Effector CD4-positive, alpha-beta T cell (primary cell): ENCODE results near the gene HDC. TPM values are rescaled to one million over a fixed set of nuclear protein-coding genes. Genes with fewer than 3 reads are reported as not detected.

Experiments
- DNase-seq: peaks from one replicate; pipeline ENCODE4 v3.0.0-alpha.2; 2020
- total RNA-seq: gene quantifications from one replicate; lab custom pipeline; 2026; lab: John Stamatoyannopoulos, UW

Gene HDC
- not detected for total RNA-seq

GRCh38 chr15:50265620-50266019 is at the start of gene HDC:
Gene HDC (minus strand): TSS chr15:50265726. CDS start chr15:50265623, 103 bp downstream.
- no peak for DNase-seq

- DNase-seq: no peak
These were observed 47.1 kb upstream of the HDC start for GRCh38 chr15:50312636-50313035.

DNA sequence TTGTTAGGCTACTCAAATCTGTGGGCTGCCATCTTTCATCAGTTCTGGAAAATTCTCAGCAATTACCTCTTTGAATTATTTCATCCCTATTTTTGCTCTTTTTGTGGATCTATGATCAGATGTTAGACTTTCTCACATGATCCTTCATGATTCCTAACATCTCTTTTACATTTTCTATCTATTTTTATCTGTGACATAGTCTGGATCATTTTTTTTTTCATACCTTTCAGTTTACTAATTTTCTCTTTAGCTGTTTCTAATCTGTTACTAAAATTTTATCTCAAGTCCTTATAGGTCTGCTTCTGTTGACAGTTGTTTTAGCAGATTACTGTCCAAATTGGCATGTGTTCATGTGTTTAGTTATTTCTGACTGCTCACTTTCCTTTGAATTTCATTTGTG is 42.3 kb upstream of the HDC start:
- no peak for DNase-seq

- DNase-seq: no peak
These were observed 39.3 kb upstream of the HDC start for GRCh38 chr15:50304836-50305235.

DNA sequence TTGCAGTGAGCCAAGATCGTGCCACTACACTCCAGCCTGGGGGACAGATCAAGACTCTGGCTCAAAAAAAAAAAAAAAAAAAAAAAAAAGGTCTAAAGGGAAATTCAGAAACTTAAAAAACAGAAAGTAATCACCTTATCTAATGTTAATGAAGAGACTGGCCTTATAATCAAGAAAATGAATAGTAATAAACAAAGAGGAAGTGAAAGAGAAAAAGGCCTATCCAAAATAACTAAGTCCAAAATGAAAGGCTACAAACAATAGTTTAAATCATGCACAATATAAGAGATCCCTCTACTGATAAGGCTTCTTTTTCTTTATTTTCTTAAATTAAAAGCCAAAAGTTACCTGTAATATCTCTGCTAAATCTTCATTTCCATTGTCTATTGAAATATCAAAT is 37.1 kb upstream of the HDC start:
- DNase-seq: no peak

DNA sequence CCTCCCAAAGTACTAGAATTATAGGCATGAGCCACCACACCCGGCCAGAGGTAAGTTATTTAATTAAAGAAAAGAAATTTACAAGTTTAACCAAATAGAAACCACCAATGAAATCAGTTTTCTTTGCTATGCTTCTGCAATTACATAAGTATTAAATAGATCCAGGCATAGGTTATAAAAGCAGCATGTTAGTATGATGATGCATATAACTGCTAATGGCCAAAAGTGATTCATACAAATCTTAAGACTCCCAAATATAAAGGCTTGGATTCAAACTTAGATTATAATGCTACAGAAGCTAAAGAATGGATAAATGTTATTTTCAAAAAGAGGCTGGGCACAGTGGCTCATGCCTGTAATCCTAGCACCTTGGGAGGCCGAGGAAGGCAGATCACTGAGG is 32.8 kb upstream of the HDC start:
- DNase-seq: no peak

GRCh38 chr15:50295966-50296365 is 30.4 kb upstream of the HDC start:
- DNase-seq: no peak

DNA sequence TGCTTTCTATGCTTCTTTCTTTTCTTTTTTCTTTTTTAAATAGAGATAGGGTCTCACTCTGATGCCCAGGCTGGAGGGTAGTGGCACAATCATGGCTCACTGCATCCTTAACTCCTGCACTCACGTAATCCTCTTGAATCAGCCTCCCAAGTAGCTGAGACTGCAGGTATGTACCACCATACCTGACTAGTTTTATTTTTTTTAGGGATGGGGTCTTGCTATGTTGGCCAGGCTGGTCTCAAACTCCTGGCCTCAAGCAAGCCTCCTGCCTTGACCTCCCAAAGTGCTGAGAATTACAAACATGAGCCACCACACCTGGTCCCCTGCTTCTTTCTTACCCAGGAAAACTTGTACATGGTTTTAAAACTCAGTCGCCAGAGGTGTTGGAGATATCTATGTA is 24.2 kb upstream of the HDC start:
- no peak for DNase-seq

- DNase-seq: no peak
These were observed 22.0 kb upstream of the HDC start for GRCh38 chr15:50287324-50288116.

DNA sequence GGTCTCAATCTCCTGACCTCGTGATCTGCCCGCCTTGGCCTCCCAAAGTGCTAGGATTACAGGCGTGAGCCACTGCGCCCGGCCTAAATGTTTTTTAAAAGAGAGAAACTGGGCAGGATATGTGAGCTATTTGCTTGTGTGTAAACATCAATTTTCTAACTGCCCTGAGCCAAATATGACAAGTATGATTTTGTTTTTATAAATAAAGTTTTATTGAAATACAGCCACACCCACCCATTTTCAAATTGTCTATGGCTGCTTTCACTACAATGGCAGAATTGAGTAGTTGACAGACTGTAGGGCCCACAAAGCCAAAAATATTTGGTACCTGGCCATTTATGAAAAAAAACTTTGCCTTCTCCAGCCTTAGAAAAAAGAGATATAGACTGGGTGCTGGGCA is 15.9 kb upstream of the HDC start:
- DNase-seq: no peak

DNA sequence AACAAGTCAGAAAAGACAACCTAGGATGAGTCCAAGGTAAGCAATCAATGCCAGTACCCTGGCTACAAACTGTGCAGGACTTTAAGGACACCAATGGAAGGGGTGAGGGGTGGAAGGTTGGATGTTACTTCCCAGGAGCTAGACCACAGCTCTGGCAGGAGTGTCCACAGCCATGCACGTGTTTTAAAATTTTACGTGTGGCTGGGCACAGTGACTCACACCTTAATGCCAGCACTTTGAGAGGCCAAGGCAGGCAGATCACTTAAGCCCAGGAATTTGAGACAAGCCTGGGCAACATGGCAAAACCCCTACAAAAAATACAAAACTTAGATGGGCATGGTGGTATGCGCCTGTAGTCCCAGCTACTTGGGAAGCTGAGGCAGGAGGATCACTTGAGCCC is 14.7 kb upstream of the HDC start:
- DNase-seq: no peak

DNA sequence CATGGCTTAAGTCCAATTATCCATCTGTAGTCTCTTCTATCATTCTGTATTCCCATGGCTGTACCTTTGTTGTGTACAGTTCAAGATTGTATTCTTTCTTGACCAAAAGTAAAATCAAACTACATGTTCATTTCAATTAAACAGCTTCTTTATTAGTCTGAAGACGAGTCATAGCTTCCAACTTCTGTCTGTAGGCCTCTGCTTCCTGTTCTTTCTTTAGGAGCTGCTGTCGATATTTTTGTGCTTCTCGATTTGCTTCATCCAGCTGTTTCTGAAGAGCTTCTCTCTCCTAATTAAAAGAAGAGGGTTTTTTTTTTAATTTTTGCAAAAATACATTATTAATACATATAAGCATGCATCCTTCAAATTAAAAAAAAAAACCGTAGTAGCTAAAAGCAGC is 13.0 kb upstream of the HDC start:
- DNase-seq: no peak

GRCh38 chr15:50277370-50277769 is 11.8 kb upstream of the HDC start:
- no peak for DNase-seq

DNA sequence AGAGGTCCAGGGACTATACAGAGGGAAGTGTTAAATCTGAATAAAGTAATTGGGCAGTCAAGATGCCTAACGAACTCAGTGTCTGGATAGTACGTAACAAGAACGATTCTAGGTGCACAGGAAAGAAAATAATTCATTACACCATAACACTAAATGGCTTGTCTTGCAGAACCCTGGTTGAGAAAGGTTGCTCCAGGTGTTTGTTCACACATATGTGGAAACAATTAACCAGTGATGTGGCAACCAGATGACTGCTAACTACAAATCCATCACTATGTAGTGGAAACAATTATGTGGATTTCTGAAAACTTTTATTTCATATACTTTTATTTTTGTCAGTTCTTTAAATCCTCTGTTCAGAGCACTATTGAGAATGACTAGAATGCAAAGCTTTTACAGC is 10.4 kb upstream of the HDC start:
- no peak for DNase-seq

DNA sequence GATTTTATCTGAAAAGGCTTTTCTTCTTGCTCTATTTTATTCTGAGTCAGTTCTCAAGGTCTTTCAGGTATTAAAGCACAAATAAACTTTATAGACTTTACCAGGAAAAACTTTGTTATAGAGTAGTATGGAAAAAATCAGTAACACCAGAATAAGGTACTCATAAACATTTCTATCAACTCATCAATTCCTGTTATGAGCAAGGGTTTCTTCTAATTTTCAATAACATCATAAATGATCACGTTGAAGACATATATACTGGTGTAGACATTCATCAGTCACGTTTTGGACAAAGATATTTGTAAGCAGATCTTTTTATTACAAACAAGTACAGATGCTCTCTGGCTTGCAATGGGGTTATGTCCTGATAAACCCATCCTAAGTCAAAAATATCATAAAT is 9.6 kb upstream of the HDC start:
- DNase-seq: no peak

DNA sequence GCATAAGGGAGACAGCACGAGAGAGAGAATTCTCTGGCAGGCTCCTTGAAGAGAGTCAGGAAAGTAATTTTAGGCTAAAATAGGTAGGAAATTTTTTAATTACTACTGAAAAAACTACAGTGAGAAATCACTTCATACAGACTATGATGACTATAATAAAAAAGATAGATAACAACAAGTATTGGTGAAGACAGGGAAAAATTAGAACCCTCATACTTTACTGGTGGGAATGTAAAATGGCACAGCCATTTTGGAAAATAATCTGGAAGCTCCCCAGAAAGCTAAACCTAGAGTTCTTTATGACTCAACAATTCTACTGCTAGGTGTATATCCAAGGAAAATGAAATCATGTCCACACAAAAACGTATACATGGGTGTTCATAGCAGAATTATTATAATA is 2.1 kb upstream of the HDC start:
- no peak for DNase-seq

GRCh38 chr15:50262533-50262932 is 3.0 kb downstream of the HDC start:
- no peak for DNase-seq

DNA sequence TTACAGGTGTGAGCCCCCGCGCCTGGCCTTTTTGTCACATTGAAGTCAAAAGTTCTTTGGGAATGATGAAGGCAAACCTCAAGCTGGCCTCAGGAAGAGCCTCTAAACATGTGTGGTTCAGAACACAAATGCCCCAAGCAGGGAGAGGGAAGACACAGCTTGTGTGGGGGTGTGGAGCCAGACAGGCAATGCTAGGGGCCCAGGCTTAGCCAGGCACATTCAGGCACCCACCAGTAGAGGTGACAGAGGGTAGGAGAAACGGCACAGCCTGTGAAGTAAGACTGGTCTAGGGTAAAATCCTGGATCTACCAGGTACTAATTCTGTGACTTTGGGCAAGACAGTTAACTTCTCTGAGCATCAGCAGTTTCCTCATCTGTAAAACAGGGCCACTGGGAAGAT is 3.5 kb downstream of the HDC start:
- DNase-seq: no peak

- DNase-seq: no peak
These were observed 4.5 kb downstream of the HDC start for GRCh38 chr15:50260969-50261496.

- DNase-seq: no peak
These were observed 6.2 kb downstream of the HDC start for GRCh38 chr15:50259276-50259675.

- DNase-seq: no peak
These were observed 7.6 kb downstream of the HDC start for GRCh38 chr15:50257924-50258323.

GRCh38 chr15:50257332-50257731 is 8.2 kb downstream of the HDC start:
- no peak for DNase-seq

GRCh38 chr15:50256188-50257041 is 9.1 kb downstream of the HDC start:
- DNase-seq: no peak

DNA sequence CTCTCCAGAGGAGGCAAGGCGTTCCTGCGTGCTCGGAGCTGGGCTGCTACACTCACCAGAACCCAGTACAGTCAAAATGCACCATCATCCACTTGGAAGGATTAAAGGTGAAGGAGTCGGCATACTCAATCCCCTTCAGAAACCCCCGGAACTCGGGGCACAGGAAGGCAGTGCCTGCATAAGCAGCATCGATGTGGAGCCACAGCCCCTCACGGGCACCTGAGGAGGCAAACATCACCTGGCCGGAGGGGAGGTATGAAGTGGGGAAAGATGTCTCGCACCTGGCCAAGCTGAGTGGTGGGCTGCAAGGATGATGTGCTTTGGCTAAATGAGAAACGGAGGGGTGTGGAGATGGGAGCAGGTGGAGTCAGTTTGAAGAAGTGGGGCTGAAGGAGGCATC is 13.0 kb downstream of the HDC start:
- DNase-seq: no peak
